Superior temporal gyrus (tissue), 1 donor: ENCODE measurements around the gene CGNL1.

Source experiments
- DNase-seq: peaks from one replicate; pipeline ENCODE4 v3.0.0-alpha.2; 2016; ENCODE audit errors: extremely low spot score

The CGNL1 gene

DNA sequence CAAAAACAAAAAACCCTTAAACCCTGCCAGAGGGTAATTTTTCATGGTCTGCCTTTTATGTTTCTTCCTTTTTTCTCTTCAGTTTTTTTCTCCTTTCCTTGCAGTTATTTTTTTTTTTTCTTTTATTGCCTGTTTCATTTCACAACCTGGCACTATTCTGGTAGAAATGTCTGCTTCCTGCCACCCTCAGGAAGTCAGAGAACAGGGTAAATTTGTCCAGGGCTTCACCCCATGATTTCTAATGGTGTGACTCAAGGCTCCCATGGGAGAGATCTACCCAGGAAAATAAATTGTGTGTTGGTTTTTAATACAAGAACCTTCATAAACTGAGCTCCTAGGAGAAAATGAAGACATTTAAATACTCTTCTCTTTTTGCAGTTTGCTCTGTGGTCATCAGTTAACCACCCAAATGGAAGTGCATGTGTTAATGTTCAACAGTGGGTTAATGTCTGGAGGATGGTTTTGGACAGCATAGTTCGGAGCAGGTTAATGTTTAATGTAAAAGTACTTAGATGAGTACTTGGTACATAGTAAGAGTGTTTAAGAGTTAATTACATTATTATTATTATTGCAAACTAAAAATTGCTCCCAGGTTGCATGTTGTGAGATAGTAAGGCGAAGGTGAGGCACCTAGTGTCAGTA is 45.9 kb downstream of the CGNL1 start:
- DNase-seq: no peak

DNA sequence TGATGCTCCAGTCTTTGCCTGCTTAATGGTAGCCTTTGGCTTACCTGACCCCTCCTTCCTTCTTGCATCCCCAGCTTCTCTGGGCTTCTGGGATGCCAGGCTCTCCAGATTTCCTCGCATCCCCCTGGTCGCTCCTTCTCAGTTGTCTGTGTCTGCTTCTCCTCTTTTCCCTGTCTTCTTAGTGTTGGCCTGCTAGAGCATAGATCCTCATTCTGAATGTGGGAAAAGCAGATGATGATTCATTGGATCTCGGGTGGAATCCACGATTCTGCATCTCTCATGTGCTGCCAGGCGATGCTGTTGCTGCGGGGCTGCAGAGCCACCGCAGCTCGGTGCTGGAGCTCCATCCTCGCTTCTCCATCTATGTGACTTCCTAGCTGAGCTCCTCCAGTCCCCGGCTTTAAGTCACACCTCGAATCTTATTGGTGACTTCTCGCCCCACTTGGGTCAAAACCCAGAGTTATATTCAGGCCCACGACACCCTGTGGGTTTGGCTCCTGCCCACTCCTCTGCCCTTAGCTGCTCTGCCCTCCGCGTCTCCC is 47.4 kb downstream of the CGNL1 start:
- no peak for DNase-seq

DNA sequence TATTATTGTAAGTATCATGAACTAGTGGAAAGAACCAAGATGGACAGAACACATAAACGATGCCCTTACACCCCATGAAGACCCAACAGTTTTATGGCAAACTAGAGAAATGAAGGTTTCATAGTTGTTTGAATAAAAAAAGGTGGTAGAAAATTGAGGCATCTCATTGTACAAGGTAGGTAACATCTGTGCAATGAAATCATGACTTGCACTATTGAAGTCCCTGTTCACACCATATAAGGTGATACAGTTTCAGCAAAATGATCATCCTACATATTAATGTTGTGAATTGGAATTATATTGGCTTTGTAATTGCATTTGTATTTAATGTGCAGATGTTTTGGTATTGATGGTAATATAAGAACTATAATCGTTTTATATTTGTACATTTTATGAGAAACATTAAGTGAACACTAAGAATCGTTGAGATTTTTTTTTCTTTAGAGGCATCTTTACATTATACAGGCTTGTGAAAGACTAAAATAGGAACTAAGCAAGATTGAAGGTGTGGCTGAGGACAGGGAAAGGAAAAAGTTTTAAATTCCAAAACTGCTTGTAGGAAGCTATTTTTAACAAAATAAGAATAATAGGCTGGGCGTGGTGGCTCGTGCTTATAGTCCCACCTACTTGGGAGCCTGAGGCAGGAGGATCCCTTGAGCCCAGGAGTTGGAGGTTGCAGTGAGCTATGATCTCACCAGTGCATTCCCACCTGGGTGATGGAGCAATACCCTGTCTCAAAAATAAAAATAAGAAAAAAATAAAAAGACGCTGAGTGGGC is 48.5 kb downstream of the CGNL1 start:
- DNase-seq: no peak

DNA sequence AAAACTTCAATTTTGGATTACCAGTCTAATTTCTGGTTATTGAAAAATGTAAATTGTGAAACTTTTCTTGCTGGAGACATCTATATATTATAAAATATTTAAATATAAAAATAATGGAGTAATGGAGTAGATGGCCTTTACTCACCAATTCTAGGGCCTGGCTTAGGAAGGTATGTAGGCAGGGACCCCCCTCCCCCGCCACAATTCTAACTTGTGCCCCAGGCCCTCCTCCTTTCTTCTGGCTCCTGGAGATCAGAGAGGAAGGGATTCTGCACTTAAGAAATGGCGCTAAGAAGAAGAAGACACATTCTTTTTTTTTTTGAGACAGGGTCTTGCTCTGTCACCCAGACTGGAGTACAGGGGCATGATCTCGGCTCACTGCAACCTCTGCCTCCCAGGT is 49.5 kb downstream of the CGNL1 start:
- DNase-seq: no peak

DNA sequence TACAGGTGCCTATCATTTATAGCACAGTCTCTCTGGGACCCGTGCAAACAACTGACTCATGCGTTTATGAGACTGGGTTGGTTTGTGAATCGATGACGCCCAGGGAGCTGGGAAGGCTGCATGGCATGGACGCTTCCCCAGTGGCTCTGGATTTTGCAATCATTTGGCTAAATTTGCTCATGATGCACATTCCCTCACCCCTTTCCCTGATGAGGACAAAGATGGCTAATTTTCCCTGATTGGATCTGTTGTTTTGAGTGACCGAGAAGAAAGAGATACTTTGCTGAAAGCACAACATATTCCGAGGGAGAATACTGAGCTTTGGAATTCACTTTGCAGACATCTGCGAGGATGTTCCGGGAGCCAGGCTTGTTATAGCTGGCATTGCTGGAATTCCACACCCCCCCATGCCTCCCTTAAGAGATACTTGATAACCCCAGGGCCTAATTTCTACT is 51.1 kb downstream of the CGNL1 start:
- no peak for DNase-seq

DNA sequence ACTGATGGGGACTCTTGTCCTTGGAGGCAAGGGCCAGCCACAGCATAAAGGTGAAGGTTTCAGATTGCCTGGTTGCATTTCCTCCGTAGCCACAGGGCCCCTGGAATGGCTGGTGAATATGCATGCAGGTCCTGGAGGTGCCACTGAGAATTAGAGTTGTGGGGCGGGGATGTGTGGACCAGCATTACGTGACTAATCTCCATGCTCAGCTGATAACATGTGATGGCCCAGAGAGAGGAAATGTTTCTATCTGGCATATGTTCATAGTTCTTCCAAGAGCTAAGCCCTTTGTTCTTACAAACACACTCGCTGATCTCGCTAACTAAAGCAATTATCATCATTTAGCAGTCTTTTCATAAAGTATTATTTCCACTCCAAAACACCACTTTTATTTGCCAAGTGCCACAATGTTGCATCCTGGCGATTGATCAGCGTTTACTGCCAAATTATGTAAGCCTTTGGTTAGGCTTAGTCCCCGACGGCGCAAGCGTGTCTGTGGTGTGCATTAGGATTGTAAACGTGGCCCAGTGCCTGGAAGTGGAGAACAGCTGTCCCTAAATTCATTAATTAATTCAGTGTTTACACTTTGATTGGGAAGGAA is 55.9 kb downstream of the CGNL1 start:
- peak; percentile 54 for DNase-seq

DNA sequence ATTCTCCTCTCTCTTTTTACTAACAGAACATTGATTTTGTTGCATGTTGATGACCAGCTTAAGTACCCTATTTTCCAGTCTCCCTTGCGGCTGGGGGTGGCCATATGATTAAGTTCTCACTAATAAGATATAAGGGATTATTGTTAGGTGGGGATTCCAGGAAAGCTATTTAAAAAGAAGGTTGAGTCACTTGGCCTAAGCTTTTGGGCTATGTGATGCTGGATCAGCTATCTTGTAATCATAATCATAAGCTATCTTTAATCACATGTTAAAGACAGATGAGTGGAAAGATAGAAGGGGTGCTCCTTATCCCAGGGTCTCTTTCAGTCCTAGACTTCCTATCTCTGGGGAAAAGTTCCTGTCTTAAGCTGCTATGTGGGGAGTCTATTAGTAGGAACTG is 59.9 kb downstream of the CGNL1 start:
- no peak for DNase-seq

DNA sequence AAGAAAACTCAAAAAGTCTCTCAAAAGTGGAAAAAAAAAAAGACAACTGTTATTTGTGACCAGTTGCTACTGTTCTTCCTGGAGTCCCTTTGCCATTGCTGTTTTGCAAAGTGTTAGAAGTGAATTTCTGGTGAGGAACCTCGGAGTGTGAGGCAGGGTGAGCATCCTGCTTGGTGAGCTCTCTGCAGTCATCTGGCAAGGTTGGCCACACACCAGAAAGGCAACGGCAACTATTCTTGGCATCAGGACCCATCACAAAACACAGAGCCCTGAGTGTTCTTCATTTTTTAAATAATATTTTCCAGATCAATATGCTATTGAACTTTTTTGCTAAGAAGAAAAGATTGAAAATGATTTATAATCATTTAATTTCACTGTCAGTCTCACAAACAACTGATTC is 60.7 kb downstream of the CGNL1 start:
- DNase-seq: no peak

DNA sequence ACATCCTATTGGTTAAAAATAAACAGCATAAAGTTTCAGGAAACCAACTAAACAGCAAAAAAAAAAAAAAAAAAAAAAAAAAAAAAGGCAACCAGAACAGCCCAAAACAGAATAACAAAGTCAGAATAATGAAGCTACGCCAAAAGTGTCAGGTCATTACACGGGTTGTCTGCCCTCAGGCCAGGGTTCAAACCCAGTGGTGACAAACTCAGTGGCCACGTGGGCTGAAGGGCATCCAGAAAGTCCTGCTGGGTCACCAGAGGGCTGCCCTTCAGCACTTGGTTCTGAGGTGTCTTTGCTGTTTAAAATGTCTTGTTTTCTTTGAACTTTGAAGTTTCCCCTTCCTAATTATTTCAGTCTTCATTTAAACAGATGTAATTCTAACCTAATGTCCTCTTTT is 61.3 kb downstream of the CGNL1 start:
- DNase-seq: no peak

DNA sequence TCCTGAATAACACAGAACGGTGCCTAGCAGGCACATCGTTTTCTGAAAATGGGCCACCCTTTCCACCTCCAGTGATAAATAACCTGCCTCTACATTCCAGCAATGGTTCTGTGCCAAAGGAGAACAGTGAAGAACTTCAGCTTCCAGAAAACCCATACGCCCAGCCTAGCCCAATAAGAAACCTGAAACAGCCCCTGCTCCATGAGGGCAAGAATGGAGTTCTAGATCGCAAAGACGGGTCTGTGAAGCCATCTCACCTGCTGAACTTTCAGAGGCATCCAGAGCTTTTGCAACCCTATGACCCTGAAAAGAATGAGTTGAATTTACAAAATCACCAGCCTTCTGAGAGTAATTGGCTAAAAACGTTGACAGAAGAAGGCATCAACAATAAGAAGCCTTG is 61.9 kb downstream of the CGNL1 start:
- DNase-seq: no peak

DNA sequence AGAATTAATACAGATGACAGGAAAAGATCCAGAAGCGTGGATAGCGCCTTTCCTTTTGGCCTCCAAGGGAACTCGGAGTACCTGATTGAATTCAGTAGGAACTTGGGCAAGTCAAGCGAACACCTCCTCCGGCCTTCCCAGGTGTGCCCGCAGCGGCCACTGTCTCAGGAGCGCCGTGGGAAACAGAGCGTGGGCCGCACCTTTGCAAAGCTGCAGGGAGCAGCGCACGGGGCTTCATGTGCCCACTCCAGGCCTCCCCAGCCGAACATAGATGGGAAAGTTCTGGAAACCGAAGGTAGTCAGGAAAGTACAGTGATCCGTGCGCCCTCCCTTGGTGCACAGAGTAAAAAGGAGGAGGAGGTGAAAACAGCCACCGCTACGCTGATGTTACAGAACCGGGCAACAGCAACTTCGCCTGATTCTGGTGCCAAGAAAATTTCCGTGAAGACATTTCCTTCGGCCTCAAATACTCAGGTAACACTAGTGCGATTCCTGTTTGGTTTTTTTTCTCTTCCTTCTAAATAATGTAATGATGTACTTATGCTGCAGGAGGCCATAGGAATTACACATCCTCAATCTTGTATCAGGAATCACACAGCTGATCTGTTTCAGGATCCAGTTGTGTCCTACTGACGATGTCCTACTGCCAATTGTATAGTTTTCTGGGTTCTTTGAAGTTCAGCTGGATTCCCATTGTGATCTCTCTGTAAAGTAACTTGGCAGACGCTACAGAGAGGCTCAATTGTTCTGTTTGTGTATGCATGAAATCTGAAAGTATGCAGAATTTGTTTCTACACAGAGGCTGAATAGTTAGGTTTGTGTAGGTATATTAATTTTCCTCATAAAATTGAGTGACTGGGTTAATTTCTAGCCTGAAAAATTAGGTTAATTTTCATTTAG is 63.1 kb downstream of the CGNL1 start:
- no peak for DNase-seq

DNA sequence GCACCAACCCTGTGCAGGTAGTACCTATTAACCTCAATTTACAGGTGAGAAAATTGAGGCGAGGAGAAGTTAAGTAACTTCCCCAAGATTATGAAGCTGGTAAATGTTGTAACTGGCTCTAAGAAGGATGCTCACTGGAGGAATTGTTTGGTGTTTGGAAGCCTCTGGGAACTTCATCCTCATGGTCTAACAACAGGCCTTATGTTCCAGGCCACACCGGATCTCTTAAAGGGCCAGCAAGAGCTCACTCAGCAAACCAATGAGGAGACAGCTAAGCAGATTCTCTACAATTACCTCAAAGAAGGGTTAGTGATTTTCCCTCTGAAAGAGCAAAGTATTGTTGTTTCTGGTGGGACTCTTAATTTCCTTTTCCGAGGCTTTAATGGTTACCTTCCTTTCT is 63.9 kb downstream of the CGNL1 start:
- DNase-seq: no peak

DNA sequence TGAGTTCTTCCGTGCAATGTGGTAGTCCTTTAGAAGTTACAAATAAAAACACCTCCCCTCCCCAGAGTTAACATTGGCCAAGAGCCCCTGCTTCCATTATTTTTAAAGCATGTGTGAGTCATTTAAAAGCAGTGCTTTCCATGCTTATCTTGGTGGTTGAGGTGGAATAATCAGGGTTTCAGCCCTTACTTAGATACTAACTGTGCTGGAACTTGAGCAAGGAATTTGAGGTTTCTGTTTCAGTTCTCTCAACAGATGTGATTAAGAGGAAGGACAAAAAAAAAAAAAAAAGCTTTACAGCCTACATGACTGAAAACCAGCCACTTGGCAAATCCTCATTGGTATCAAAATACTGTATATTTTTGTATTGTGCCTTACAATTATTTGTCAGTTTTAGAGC is 64.5 kb downstream of the CGNL1 start:
- no peak for DNase-seq

DNA sequence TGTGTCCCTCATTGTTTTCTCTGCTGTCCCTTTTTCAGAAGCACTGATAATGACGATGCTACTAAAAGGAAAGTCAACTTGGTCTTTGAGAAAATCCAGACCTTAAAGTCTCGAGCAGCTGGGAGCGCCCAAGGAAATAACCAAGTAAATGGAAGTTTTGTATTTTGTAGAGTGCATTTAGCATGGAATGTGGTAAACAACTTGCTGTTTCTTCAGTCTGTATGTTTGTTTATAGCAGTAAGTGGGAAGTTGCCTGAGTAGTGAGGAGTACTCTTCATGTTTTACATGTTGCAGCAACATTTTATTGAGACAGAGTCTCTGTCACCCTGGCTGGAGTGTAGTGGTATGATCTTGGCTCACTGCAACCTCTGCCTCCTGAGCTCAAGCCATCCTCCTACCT is 66.0 kb downstream of the CGNL1 start:
- DNase-seq: no peak

DNA sequence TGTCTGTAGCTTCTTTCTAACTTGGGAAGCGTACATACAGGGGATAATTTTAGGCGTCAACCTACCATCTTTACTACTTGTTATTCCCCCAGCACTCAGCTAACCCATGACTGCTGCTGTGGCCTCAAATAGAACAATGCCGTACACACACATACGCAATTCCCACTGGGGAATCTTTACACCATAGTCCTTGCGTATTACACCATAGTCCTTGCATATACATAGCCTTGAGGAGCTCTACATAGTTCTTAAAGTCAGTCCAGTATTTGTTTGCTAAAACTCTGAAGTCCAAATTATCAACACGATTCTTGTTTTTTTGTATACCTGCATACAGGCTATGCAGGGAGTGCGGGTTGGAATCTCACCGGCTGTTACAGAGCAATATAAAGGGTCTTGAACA is 67.2 kb downstream of the CGNL1 start:
- DNase-seq: no peak

DNA sequence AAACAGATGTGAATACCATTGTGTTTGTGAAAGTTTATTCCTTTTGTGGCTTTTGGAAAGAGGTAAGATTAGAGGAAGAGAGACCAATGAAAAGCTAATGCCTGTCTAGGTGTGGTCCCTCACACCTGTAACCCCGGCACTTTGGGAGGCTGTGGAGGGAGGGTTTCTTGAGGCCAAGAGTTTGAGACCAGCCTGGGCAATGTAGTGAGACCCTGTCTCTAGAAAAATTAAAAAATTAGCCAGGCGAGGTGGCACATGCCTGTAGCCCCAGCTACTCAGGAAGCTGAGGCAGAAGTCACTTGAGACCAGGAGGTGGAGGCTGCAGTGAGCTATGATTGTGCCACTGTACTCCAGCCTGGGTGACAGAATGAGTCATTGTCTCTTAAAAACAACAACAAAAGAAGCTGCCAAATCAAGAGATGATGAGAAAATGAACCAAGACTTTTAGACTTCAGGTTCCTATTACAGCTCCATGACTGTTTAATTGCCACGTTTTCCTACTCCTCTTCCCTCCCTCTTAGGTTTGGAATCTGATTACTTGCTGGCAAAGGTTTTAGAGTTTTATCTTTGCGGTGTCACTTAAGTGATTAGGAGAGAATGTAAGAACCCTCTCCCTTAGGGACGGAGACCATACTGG is 68.7 kb downstream of the CGNL1 start:
- DNase-seq: no peak

DNA sequence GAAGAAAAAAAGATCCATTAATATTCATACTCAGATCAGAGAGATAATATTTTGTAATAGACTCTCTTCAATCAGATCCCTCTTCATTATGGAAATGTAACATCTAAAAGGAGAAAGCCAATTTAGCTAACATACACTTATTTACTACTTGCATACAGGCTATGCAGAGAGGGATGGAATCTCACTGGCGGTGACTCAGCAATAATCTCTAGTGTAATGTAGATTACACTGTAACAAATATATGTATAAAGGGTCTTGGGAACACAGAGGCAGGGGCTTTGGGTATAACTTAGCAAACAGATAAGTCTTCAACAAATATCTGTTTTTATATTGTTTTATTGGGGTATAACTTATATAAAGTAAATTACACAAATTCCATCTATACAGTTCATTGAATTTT is 69.6 kb downstream of the CGNL1 start:
- no peak for DNase-seq

DNA sequence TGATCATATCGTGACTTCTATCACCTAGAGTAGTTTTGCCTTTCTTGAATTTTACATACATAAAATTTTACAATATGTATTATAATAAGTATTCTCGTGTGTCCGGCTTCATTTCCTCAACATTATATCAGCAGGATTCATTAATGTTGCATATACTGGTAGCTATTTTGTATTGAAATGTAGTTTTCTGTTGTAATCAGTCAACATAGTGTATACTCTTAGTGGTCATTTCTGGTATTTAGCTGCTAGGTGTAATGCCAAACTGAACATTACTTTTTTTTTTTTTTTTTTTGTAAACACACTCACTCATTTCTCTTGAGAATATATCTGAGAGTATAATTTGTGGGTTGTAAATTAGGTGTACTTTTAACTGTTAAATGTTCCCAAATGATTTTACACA is 70.1 kb downstream of the CGNL1 start:
- no peak for DNase-seq

DNA sequence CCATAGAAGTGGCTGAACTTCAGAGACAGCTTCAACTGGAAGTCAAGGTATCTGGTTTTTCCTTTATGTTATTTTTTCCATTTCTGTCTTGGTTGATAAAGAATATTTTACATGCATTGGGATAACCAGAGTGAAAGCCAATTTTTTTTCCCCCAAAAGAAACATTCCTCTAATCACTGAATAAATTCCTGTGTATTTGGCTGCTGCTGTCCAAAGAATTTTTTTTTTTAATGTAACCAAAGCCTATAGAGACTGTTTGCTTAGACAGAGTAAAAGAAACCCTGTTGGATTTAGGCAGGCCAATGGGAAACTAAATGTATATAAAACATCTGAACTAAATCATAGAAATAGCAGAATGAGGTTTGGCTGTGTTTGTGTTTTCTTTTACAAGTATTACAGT is 75.2 kb downstream of the CGNL1 start:
- no peak for DNase-seq

DNA sequence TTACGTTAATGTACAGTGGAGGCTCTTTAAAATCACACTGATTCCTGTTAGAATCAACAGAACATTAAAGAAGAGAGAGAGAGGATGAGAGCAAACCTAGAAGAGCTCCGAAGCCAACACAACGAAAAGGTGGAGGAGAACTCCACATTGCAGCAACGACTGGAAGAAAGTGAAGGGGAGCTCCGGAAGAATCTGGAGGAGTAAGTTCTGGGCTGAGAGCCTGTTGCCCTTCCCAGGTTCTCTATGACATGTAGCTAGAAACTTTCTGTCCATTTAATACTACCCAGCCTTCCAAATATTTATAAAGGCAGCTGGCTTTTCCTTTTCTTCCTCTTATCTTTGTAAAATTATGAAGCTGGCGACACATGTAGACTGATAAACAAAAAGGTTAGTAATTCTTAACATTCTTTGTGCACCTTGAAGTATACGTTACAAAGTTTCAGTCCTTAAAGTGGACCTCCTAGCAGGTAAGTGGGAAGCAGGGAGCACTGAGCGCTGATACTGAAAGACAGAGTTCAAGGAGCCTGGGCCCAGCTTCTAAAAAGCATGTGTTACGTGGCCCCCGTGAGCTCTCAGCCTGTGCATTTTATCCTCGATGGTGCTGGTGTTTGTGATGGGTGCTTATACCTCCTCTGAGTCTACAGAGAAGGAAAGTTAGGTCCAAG is 75.9 kb downstream of the CGNL1 start:
- DNase-seq: no peak

DNA sequence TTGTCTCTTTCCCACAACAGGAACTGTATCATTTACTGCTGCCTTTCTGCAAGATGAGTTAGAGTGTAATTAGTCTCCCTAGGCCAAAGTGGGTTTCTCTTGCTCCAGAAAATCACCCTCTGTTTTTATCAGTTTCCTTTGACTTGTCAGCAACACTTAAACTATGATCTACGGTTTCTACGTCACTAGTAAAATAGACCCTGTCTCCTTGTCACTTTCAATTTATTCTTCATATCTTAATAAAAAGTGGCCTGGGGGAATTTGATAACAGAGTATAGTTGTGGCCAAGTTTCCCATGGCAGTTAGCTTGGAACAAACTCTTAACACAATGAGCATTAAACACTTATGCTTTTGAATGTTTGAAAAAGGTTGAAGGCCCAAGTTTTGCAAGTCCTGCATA is 79.6 kb downstream of the CGNL1 start:
- no peak for DNase-seq
